WERI-Rb-1 (cell line): ENCODE data around the gene TMEM132D.

Experiments used
- DNase-seq: peaks from one replicate; pipeline ENCODE4 v3.0.0-alpha.2; 2020
- H3K27ac ChIP-seq: fragments of 250-450 bp; sonication (Bioruptor Pico); 2 replicates; pipeline ENCODE4 v1.5.1; 2020; ENCODE audit warnings: mild to moderate bottlenecking, moderate library complexity
- H3K27me3 ChIP-seq: fragments of 250-450 bp; sonication (Bioruptor Pico); 2 replicates; pipeline ENCODE4 v1.5.1; 2021; ENCODE audit warnings: mild to moderate bottlenecking, low read depth, moderate library complexity; ENCODE audit not compliant: insufficient read depth, severe bottlenecking
- H3K36me3 ChIP-seq: fragments of 250-450 bp; sonication (Bioruptor Pico); 2 replicates; pipeline ENCODE4 v1.5.1; 2020; ENCODE audit warnings: mild to moderate bottlenecking, moderate library complexity
- H3K4me3 ChIP-seq: 2 replicates; pipeline ENCODE4 v1.5.1; 2011; ENCODE audit warnings: low read depth, mild to moderate bottlenecking, control low read depth, low read length
- H3K9me3 ChIP-seq: fragments of 250-450 bp; sonication (Bioruptor Pico); 2 replicates; pipeline ENCODE4 v1.5.1; 2021; ENCODE audit warnings: mild to moderate bottlenecking, moderate library complexity; ENCODE audit not compliant: severe bottlenecking
- CTCF ChIP-seq: IDR thresholded peaks from 2 replicates; pipeline ENCODE4 v1.5.1; 2011; ENCODE audit warnings: low read depth, mild to moderate bottlenecking, control low read depth, inconsistent platforms, low read length

Gene TMEM132D

DNA sequence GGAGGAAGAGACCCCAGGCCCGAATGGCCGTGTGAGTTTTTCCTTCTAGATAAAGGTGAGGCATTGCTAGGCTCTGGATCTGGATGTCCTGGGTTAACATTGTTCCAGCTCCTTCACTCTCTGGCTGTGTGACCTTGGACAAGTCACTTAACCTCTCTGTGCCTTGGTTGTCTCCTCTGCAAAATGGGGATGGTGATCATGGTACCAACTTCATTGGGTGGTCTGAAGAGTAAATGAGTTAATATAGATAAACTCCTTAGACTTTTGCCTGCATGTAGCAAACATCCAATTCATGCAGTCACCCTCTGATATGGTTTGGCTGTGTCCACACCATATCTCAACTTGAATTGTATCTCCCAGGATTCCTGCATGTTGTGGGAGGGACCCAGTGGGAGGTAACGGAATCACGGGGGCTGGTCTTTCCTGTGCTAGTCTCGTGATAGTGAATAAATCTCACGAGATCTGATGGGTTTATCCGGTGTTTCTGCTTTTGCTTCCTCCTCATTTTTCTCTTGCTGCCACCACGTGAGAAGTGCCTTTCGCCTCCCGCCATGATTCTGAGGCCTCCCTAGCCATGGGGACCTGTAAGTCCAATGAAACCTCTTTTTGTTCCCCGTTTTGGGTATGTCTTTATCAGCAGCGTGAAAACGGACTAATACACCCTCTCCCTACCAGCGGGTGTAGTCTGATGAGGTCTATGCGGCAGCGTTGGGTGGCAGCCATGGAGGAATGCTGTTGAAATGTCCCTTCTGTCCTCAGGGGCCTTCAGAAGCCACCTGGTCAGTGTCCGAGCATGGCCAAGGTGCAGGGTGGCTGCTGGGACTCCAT, 794.4 kb downstream of the TMEM132D start:
- Histone ChIP-seq H3K27me3 (no peaks in the 10 kb centered on the region), H3K9me3 (no peaks in the 10 kb centered on the region), H3K4me3 (no peak overlapping the region), H3K36me3 (no peaks in the 10 kb centered on the region), H3K27ac (no peak overlapping the region)
- DNase-seq, result no peak
- TF ChIP-seq CTCF, result no peak

DNA sequence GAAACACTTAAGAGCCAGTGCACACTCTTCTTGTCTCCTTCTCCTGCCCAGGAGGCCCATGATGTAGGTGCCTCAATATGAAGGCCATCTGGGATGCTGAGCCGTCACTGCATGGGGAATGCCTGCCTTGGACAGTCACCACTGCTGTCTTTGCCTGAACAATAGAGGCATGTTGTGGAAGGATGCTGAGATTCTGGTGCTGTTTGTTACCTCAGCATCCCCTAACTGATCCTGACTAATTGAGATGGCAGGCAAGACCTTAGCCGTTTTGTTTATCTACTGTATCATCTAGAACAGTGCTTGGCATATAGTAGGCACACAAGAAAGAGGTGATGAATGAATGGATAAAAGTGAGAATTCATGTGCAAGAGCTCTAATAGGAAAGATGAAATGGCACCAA, 797.1 kb downstream of the TMEM132D start:
- H3K27ac ChIP-seq, result no peak overlapping the region
- no peaks in the 10 kb centered on the region for H3K9me3 ChIP-seq
- H3K4me3 ChIP-seq, result no peak overlapping the region
- no peak for TF ChIP-seq CTCF
- H3K27me3 ChIP-seq, result no peaks in the 10 kb centered on the region
- DNase-seq, result no peak
- no peaks in the 10 kb centered on the region for H3K36me3 ChIP-seq

- H3K36me3 ChIP-seq, result no peaks in the 10 kb centered on the region
- H3K27ac ChIP-seq, result no peak overlapping the region
- DNase-seq, result no peak
- H3K27me3 ChIP-seq, result no peaks in the 10 kb centered on the region
- H3K9me3 ChIP-seq, result no peaks in the 10 kb centered on the region
- TF ChIP-seq CTCF, result no peak
- H3K4me3 ChIP-seq, result no peak overlapping the region
Observed at GRCh38 chr12:129103231-129103630, 800.6 kb downstream of the TMEM132D start.

GRCh38 chr12:129102233-129102632, 801.6 kb downstream of the TMEM132D start:
- no peak for DNase-seq
- Histone ChIP-seq H3K27me3 (no peaks in the 10 kb centered on the region), H3K36me3 (no peaks in the 10 kb centered on the region), H3K9me3 (no peaks in the 10 kb centered on the region), H3K27ac (no peak overlapping the region), H3K4me3 (no peak overlapping the region)
- no peak for TF ChIP-seq CTCF

DNA sequence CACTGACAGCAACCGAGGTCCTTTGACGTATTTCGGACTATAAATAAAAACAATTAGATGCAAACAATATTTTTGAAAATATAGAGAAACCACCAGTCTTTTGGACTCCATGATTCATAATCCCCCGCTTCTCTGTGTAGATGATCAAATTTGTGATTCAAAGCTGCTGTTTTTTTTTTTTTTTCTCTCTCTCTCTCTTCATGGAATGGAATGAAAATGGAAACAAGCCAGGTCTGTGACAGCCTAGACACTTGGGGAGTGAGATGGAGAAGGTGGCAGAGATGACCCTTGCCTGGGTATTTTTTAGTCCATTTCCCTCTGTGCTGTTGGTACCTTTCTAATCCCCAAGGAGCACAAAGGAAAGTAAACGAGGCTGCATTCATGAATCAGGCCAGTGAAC, 802.0 kb downstream of the TMEM132D start:
- Histone ChIP-seq H3K9me3 (no peaks in the 10 kb centered on the region), H3K4me3 (no peak overlapping the region), H3K27ac (no peak overlapping the region), H3K36me3 (no peaks in the 10 kb centered on the region), H3K27me3 (no peaks in the 10 kb centered on the region)
- DNase-seq, result no peak
- TF ChIP-seq CTCF, result no peak

GRCh38 chr12:129101404-129101803, 802.4 kb downstream of the TMEM132D start:
- Histone ChIP-seq H3K27me3 (no peaks in the 10 kb centered on the region), H3K36me3 (no peaks in the 10 kb centered on the region), H3K9me3 (no peaks in the 10 kb centered on the region), H3K27ac (no peak overlapping the region), H3K4me3 (no peak overlapping the region)
- no peak for DNase-seq
- no peak for TF ChIP-seq CTCF
